OCI-LY3 (cell line): ENCODE results near the gene PAGE2B.

ENCODE experiments used
- CTCF ChIP-seq: fragments of 200-600, 300-600 bp; sonication (generic); IDR thresholded peaks from 2 replicates; pipeline ENCODE4 v1.5.1; 2014; ENCODE audit warnings: antibody characterized with exemption, low read length, low read depth
- EZH2phosphoT487 ChIP-seq: fragments of 200-600 bp; shearing (Covaris generic); IDR thresholded peaks from 2 replicates; pipeline ENCODE4 v1.6.1; 2018; ENCODE audit warnings: antibody characterized with exemption, mixed run types, low read depth

GRCh38 chrX:55119712-55120111, 44.9 kb downstream of the PAGE2B start:
- TF ChIP-seq CTCF: no peak
- no peak for TF ChIP-seq EZH2phosphoT487
